Dermis blood vessel endothelial cell (primary cell): ENCODE data around the gene GALK1. TPM values are rescaled to one million over a fixed set of nuclear protein-coding genes. Genes with fewer than 3 reads are reported as not detected.
A peak's percentile ranks its signal among the peaks of the same experiment; 100 is the strongest.
"Not testable (repeated sequence)": the region's sequence is repeated elsewhere in the genome, so short reads cannot be mapped to it uniquely, and the experiment has no call there.

Experiments used
- DNase-seq: peaks from one replicate; pipeline ENCODE4 v3.0.0; 2010
- total RNA-seq: library from RNA; depleted of rRNA; stranded (reverse); fragments of >200 nt; gene quantifications from 2 replicates; pipeline ENCODE4 v1.2.3, GENCODE V29; 2014

The GALK1 gene
- total RNA-seq: 66.0 and 66.5 TPM in 2 replicates

DNA sequence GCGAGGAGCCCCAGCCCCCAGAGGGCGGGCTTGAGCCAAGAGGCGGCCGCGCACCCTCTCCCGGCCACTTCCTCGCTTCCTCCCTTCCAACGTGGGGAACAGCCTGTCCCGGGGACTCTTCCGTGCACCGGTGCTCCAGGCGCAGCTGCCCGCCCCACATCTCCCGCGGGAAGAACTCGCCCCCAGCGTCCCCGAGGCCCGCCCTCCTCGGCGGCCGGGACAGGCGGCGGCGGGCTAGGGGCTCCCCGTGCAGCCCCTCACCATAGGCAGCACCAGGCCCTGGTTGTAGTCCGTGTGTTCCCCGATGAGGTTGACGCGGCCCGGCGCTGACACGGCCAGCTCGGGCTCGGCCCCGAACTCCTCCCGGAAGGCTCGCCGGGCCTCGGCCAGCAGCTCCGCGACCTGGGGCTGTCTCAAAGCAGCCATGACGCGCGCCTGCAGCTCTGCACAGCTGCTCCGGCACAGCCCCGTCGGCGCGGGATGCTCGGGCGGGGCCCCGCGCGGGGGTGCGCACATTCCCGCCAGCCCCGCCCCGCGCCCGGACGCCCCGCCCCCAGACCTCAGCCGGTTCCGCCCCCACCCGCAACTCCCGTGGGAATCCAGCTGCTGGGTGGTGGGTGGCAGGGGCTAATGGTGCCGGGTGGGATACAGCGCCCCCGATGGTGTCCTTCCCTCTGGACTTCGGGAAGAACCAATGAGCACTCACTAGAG is at the start of gene GALK1:
GALK1 (minus strand) TSS at position 482 of the 711 bp plus-strand sequence; CDS start at position 426, 56 bp downstream.
- peak; percentile 72 for DNase-seq

DNA sequence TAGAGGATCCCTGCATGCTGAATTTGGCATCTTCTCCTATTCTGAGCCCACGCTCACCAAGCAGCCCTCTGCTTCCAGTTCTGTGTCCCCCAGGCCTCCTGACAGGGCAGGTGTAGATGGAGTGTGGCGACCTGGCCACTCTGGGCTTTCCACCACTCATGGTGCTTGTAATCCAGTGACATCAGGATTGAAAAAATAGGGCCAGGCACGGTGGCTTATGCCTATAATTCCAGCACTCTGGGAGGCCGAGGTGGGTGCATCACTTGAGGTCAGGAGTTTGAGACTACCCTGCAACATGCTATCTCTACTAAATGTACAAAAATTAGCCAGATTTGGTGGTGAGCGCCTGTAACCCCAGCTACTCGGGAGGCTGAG is 49.0 kb upstream of the GALK1 start:
- no peak for DNase-seq

DNA sequence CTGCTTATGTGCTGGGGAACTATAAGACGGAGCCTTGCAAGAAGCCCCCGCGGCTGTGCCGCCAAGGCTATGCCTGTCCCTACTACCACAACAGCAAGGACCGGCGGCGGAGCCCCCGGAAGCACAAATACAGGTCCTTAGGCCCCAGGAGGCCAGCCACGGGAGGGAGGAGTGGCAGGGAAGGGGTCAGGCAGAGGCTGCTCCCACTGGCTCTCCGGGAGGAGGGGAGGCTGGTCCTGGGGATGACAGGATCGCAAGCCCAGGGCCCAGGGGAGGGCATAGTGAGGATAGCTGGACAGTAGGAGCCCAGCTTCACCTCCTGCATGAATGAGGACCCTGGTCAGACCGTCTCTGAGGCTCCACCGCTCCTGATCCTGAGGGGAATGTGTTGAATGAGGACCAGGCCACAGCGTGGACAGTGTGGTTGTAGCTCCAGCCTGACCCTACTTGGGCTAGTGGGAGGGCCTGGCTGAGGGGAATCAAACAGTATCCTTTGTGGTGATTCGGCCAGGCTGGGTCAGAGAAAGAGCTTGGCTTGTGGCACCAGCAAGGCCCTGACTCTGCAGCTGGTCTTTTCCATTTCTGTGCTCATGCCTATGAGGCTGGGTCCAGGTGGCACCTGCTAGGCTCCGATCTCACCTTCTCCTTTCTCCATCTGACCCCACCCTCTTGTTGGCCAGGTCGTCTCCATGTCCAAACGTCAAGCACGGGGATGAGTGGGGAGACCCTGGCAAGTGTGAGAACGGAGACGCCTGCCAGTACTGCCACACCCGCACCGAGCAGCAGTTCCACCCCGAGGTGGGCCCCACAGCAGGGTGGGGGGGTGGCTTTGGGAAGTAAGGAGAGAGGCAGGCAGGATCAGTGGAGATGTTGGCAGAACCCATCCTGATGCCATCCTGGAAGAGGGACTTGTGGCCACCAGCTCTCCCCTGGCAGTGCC is 48.4 kb upstream of the GALK1 start:
- no peak for DNase-seq

DNA sequence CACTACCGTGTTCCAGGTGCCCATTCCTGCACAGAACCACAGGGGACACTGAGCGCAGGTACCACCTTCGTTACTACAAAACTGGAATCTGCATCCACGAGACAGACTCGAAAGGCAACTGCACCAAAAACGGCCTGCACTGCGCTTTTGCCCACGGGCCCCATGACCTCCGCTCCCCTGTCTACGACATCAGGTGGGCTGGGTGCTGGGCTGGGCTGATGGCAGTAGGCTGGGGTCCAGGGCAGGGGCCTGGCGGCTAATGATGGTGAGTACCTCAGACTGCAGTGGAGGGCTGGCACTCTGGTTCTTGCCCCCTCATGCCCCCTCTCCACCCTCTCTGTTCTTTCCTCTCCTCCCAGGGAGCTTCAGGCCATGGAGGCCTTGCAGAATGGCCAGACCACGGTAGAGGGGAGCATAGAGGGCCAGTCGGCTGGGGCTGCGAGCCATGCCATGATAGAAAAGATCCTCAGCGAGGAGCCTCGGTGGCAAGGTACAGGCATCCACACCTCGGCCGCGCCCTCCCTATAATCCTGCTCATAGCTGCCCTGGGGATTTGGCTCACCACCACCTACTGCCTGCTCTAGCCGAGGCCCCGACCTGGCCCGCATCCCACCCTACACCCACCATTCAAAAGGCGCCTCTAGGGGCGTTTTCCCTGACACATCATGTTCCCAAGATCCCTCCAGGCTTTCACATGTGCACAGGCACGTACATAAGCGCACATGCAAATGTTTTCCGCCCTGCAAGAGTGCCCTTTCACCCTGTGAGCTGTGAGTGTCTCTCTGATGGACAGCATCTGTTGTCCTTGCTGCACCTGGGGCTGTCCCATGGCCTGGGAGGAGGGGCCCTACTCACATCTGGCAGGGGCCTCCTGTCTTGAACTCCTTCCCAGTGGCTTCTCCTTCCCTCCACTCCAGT is 47.4 kb upstream of the GALK1 start:
- no peak for DNase-seq

DNA sequence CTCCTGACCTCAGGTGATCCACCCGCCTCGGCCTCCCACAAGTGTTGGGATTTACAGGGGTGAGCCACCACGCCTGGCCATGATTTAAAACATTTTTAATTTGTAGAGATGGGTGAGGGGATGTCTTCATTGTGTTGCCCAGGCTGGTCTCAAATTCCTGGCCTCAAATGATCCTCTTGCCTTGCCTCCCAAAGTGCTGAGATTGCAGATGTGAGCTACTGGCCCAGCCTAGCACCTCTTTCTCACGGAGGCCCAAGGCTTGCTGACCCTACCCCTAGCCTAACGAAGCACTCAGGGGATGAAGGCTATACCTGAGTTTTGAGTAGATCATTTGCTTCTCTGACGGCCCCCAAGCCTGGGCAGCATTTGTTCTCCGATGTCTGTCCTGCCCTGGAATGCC is 46.2 kb upstream of the GALK1 start:
- no peak for DNase-seq

DNA sequence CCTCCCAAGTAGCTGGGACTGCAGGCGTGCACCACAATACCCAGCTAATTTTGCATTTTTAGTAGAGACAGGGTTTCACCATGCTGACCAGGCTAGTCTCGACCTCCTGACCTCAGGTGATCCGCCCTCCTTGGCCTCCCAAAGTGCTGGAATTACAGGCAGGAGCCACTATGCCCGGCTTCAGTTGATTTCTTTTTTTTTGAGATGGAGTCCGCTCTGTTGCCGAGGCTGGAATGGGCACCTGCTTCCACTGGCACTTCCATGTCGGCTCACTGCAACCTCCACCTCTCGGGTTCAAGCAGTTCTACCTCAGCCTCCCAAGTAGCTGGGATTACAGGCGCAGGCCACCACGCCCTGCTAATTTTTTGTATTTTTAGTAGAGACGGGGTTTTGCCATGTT is 45.8 kb upstream of the GALK1 start:
- DNase-seq: not testable (repeated sequence)

DNA sequence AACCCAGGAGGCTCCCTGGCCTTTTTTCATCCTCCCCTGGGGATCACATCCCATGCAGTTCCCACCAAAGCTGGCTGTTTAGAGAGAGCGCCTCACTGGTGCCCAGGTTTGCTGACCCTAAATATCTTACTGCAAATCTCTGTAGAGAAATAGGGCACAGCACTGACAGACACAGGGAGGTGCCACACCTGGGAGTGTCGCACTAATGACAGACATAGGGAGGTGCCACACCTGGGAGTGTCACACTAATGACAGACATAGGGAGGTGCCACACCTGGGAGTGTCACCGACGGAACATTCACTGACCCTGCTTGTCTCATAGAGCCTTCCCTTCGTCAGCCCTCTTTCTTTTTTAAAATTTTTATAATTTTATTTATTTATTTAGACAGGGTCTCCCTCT is 45.2 kb upstream of the GALK1 start:
- no peak for DNase-seq

DNA sequence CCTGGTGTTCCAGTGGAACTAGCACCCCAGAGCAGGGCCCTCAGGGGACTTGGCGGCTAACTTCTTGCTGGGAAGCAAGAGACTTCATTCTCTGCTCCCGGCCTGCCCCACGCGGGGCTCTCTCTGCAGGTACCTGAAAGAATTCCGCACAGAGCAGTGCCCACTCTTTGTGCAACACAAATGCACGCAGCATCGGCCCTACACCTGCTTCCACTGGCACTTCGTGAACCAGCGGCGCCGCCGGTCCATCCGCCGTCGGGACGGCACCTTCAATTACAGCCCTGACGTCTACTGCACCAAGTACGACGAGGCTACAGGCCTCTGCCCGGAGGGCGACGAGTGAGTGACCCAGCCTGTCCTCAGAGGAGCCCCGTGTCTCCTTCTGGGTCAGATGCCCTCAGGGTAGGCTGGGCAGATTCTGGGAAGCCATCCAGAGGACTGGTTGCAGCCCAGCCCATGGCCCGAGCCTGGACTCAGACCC is 44.7 kb upstream of the GALK1 start:
- DNase-seq: no peak

DNA sequence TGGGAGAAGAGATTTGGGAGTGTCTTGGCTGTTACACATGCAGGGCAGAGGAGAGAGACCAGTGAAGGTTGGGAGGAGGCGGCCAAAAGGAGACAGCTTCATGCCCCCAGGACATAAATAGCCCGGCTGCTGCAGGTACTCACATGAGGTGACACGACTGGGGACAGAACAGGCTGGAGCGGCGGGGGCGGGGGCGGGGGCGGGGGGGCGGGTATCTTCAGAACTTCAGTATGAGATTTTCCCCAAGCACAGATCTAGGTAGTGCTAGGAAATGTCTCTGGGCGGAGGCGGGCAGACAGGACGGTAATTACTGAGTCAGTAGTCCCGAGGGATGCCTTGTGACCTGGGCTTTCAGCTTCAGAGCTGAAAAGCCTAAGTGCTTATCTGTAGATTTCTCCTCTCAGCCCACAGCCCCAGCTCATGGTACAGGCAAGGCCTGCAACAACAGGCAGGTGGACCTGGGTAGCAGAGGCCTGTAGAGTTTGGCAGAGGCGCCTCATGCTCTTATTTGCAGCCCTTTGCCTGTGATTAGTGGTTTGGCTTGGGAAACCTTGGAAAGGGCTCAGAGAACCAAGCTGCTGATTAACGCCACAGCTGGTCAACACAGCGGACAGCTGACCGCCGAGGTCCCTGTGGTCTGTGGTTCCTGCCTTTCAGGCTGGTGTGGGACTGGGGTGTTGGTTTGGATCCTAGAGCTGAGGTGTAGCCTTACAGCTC is 44.1 kb upstream of the GALK1 start:
- peak; percentile 84 for DNase-seq

DNA sequence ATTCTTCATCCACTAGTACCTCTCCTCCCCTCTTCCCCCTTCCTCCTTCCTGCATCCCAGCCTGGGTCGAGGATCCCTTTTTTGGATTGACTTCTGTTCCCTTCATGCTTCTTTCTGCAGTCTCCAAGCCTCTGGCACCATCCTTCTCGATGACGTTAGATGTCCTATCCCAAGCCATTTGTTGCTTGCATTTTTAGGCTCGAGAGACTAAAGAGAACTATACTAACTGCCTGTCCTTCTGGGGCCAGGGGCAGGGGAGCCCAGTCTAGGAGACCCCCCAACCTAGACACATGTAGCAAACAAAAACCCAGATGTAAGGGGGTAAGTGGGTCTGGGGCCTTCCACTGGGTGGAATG is 43.5 kb upstream of the GALK1 start:
- DNase-seq: no peak

DNA sequence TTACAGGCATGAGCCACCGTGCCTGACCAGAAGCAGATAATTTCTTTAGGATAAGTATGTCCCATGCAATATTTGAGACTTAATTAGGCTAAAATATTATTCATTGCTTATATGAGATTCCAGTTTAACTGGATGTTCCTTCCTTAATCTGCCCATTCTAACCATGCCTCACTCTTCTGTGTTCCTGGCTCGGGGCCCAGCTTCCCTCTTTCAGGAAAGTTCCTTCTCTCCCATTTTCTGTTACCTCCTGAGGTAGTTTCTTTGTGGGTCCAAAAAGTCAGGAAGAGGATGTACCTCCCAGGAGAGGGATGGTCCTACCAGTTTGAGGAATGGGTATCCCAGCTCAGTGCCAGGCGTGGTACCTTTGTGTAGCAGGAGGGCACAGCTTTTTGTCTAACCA is 42.9 kb upstream of the GALK1 start:
- DNase-seq: no peak

DNA sequence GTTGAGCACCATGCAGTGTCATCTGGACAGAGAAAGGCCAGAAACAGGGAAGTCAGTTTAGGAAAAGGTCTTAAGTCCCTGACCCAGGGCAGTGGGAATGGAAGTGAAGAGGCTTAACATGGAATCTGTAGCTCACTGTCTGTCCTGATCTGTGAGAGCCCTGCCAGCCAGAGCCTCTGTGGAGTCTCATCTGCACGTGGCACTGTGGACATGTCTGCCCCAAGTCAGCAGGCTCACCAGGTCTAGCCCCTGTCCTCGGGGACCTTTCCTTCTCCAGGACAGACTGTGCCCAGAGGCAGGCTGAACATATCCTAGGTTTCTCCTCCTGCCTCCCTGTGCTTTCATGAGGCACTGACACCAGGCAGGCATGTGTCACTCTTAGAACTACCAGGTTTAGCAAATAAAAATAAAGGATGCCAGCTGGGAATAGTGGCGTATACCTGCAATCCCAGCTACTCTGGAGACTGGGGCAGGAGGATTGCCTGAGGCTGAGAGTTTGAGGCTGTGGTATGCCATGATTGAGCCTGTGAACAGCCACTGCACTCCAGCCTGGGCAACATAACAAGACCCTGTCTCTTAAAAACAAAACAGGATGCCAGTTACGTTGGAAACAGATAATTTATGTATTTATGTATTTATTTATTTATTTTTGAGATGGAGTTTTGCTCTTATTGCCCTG is 42.0 kb upstream of the GALK1 start:
- no peak for DNase-seq

DNA sequence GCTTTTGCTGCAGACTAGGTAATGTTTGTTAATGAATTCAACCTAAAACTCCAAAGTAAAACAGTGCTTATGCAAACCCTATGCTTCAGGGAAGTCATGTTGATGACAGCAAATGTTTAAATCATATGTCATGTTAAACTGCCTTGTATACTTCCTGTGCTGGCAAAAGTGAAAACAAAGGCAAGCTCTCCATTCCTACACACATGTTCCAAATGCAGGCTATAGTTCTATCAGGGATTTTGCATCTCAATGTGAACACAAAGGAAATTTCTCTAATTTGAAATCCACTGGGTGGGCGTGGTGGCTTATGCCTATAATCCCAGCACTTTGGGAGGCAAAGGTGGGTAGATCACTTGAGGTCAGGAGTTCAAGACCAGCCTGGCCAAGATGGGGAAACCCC is 38.9 kb upstream of the GALK1 start:
- DNase-seq: no peak

DNA sequence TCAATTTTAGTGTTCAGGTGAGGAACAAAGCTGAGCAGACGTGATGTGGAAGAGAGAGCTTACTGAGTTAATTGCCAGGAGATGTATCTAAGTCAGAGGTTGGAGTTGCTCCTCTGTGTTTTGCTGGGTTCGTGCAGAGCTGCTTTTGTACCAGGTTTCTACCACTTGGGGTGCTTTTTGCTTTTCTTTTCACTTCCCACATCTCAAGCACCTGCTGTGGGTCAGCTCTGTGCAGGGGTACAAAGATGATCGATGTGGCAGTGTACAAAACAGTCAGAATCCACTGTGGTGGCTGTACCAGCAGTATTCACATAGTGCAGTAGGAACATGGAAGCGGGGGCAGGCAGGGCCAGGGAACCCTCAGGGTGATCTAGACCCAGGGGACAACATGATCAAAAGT is 34.4 kb upstream of the GALK1 start:
- DNase-seq: no peak

DNA sequence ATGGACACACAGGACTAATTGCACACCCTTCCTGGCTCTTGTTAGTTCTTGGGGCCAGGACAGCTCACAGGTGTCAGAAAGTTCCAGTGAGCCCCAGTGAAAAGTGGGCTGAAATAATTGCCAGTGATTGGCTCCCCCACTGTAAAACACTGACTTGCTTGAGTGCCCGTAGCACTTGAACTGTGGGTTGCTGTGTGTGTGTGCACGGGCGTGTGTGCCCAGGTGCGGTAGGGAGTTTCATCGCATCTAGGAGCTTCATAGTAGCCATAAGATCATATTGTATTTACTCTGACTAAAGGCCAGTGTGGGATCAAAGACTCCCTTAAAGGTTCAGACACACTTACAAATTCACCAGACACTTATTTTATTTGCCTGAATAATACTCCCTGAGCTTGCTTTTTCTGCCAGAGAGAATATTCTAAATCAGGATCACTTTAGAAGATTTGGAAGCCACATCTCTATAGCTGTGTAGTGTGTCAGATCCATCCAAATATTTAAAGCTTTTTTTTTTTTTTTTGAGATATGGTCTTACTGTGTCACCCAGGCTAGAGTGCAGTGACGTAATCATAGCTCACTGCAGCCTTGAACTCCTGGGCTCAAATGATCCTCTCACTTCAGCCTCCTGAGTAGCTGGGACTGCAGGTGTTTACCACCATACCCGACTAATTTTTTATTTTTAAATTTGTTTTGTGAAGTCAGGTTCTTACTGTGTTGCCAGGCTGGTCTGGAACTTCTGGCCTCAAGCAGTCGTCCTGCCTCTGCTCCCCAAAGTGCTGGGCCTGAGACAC is 31.0 kb upstream of the GALK1 start:
- no peak for DNase-seq

DNA sequence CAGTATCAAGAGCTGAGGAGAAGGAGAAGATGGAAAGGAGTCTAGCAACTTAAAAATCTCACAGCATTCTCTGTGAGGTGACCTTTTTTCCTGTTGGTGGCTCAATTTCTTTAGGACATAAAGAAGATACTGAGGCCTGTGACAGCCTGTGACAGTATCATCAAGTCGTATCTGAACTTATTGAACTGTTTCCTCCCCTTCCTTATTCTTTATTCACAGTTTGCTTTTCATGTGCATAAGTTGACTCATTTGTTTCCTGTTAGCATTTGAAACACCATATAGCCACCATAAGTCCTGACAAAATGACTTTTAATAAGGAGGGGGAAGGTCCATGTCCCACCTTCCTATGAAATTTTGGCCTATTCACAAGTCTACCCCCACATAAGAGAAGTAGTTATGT is 28.5 kb upstream of the GALK1 start:
- no peak for DNase-seq

DNA sequence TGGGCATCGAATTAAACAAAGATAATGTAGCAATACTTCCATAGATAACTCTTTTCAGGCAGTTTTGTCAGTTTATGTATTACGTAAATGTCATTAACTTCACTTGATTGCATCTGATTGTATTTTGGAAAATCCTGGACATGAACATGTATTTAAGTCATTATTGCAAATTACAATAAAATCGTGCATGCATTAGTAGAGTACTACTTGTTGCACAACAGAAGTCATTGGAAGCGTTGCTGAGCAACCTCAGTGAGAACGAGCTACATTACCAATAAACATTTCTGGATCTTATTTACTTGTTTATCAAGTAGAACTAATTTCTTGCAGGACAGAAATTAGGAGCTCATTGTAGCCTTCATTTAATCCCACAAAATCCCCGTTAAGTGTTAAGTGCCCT is 26.3 kb upstream of the GALK1 start:
- no peak for DNase-seq

DNA sequence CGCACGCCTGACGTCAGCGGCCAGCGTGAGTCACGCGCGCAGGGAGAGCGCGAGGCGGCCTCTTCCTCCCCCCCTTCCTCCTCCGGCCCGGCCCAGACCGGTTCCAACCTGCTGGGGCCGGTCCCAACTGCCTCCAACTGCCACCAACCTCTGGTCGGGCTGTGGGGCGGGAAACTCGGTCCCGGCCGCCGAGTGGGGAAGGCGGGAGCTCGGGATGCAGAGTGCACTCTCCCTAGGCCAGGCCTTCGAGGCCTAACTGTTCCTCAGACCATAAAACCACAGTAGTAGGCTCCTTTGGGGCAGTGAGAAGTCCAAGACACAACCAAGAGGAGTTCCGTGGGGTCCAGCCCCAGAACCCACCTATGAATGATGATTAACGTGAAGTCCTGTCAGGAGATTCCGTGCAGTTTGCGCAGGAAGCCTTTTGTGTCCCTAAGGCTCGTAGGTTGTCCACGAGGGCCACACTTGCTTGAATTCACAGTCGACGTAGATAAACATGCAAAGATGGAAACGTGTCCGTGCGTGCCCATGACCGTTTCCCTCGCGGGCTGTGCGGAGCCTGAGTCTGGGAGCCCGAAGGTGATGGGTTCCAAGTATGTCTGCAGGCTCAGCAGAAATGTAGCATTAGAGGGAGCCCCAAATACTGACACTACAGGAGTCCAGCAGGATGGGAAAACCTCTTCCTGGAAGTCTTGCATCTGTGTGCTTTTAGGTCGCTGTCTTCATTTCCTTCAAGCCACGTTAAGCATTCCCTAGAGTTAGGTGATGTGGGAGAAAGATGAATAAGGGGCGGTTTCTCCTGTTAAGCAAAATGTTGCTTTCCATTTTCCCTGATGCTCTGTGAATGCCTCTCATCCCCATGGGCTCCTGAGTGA is 20.3 kb upstream of the GALK1 start:
- peak; percentile 93 for DNase-seq

DNA sequence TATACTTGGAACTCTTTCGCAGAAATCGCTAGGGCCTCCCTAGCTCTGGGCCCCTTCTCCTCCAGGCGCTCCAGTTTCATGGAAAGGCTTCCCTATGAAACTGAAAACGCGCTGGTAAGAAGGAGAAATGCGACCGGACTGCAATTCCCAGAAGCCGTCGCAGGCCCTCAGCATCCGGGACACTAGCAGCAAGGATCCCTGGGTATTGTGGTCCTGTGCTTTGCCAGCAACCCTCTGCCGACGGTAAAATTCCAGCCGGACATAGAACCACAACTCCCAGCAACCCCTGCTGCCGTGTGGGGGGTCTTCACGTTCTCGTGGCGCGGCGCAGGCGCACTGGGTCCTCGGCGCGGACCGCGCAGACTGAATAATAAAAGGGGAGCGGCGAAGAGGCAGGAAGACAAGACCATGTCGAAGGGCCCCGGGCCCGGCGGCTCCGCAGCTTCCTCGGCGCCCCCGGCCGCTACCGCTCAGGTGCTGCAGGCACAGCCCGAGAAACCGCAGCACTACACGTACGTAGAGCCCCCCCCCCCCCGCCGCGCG is 19.6 kb upstream of the GALK1 start, which contains the start of gene UNK:
UNK (plus strand) TSS at position 334 of the 543 bp plus-strand sequence; CDS start at position 409, 75 bp downstream.
- peak; percentile 100 for DNase-seq
